ENCODE data around the gene ARFRP1.

GRCh38 chr20:63657260-63657936, 50.4 kb downstream of the ARFRP1 start:
- TF ChIP-seq CTCF (IDR thresholded peaks at IDR 0.05) (no peak), POLR2A (IDR thresholded peaks at IDR 0.05) (no peak)

All from stomach (tissue), 4 donors.